Uterus (tissue), 2 donors: Measurements from ENCODE around the gene XKR7.

Experiments
- POLR2A ChIP-seq, 2 donors: fragments of 450-650 bp; IDR thresholded peaks; one replicate each; pipeline ENCODE4 v1.6.1; 2016; ENCODE audit warnings: antibody characterized with exemption in 2 of 2, mild to moderate bottlenecking in 1 of 2, moderate library complexity in 1 of 2
- TF ChIP-seq, protein P1 (sequence below), 4 experiments: fragments of 200-600 bp in 2 of 4; fragments of 450-650 bp in 2 of 4; sonication (generic) in 2 of 4; IDR thresholded peaks; one replicate each; pipeline ENCODE4 v1.5.1; 2016 to 2019; ENCODE audit warnings: antibody characterized with exemption in 4 of 4, mild to moderate bottlenecking in 2 of 4, moderate library complexity in 1 of 4

DNA sequence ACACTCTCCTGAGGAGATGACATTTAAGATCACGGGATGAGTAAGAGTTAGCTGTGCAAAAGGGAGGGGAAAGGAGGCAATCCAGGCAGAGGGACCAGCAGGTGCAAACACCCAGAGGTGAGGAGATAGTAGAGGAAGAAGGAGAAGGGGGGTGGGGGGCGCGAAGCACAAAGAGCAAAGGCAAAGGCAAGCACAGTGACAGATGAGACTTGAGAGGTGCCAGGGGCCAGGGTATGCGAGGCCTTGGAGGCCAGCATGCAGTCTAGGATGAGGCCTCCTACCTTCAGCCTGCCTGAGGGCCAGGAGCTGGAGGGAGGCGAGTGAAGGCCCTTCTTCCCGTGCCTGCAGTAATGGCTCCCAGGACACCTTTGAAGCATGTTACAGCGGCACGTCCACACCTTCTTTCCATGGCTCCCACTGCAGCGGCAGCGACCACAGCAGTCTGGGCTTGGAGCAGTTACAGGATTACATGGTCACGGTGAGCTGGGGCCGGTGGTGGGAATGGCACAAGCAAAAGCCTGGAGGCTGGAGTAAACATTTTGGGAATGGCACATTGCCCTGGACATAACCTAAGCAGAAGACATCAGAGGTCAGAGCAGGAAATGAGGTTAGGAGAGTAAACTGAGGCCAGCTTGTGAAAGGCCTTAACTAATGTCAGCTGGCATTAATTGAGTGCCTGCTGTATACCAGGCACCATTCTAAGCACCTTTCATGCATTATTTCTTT, 60.9 kb downstream of the XKR7 start:
- no peak for TF ChIP-seq POLR2A (IDR thresholded peaks at IDR 0.05)
- TF ChIP-seq, protein P1, sequence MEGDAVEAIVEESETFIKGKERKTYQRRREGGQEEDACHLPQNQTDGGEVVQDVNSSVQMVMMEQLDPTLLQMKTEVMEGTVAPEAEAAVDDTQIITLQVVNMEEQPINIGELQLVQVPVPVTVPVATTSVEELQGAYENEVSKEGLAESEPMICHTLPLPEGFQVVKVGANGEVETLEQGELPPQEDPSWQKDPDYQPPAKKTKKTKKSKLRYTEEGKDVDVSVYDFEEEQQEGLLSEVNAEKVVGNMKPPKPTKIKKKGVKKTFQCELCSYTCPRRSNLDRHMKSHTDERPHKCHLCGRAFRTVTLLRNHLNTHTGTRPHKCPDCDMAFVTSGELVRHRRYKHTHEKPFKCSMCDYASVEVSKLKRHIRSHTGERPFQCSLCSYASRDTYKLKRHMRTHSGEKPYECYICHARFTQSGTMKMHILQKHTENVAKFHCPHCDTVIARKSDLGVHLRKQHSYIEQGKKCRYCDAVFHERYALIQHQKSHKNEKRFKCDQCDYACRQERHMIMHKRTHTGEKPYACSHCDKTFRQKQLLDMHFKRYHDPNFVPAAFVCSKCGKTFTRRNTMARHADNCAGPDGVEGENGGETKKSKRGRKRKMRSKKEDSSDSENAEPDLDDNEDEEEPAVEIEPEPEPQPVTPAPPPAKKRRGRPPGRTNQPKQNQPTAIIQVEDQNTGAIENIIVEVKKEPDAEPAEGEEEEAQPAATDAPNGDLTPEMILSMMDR (IDR thresholded peaks at IDR 0.05): no peak
